ENCODE data around the gene CDYL.

The CDYL gene

GRCh38 chr6:4884646-4885340 lies 108.6 kb downstream of the CDYL start:
- DNase-seq (ENCODE audit: low spot score) = no peak

GRCh38 chr6:4885341-4885933 lies 109.2 kb downstream of the CDYL start:
- DNase-seq (ENCODE audit: low spot score) = no peak

DNA sequence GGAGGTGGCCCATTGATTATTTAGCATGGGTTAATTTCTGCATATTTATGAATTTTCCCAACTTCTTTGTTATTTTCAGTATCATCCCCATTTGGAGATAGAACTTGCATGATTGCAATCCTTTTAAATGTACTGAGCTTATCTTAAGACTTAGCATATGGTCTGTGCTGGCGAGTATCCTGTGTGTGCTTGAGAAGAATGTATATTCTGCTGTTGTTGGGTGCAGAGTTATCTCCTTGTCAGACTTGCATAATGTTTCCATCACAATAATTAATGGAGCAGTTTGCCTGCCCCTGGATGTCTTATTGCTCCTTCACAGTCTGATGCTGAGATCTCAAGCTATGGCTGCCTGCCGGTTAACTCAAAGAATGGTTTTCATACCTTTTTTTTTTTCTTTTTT lies 112.6 kb downstream of the CDYL start:
- DNase-seq (ENCODE audit: low spot score) = no peak

- no peak for DNase-seq (ENCODE audit: low spot score)
Measured at GRCh38 chr6:4889701-4890100, 113.5 kb downstream of the CDYL start.

GRCh38 chr6:4890191-4890590 lies 114.0 kb downstream of the CDYL start:
- no peak for DNase-seq (ENCODE audit: low spot score)

- no peak for DNase-seq (ENCODE audit: low spot score)
Measured at GRCh38 chr6:4890627-4891026, 114.4 kb downstream of the CDYL start.

DNA sequence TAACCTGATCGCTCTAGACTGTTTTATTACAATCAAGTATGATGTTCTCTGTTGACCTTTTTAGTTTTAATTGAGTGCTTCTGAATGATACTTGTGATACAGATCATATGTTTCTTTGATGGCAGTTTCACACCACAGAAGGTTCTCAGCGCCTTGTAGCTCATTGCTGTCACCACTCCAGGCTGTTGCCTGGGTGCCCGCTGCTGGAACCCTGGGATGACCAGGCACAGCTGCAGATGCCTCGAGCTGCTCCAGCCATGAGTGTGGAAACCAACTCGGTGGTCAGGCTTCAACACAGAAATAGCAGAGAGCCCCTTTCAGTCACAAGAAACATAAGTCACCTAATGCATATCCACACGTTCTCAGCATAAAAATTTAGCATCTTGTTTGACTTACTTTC lies 114.9 kb downstream of the CDYL start:
- DNase-seq (ENCODE audit: low spot score) = no peak

DNA sequence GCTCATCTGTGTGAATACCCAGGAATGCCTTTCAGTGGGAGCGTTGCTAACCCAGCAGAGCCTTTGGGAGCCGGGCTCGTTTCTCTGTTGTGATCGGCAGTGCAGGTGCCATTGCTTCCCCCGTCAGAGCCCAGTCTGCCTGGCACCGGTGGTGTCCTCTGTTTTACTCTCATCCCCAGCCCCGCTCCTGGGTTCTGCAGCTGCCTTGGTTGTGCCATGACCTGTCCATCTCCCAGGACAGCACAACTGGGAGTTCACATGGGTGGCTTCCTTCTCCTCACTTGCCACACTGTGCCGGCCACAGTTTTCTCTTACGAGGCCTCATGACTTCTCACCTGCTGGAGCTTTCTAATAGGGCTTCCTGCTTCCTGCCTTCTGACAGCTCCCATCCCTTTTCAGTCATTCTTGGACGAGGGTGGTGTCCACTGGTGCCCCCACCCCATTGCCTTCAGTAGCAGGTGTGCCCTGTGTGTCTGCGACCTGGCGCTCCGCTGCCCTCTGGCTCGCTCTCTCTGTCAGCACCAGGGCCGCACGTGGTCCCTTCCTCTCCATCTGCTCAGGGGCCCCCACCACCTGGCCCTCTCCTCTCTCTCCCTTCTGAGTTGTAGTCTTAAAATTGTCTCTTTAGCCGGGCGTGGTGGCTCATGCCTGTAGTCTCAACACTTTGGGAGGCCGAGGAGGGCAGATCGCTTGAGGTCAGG lies 116.7 kb downstream of the CDYL start:
- no peak for DNase-seq (ENCODE audit: low spot score)

- DNase-seq (ENCODE audit: low spot score) = no peak
Measured at GRCh38 chr6:4894049-4894448, 117.8 kb downstream of the CDYL start.

DNA sequence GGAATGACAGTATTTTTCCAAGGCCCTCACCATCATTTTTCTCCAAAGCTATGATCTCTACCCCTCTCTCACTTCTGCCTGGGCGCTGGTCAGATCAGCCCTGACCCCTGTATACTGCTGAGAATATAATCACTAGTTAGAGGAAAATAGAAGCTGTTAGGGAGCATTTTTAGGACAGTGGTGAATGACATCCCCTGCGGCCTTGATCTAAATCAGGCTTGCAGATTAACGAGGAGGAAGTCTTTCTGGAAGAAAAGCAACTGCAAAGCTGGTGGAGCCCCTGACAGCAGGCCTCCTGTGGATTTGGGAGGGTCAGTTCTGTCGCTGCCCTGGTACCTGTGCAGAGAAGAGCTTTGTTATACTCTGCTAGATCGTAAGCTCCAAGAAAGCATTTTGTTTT lies 119.8 kb downstream of the CDYL start:
- no peak for DNase-seq (ENCODE audit: low spot score)

DNA sequence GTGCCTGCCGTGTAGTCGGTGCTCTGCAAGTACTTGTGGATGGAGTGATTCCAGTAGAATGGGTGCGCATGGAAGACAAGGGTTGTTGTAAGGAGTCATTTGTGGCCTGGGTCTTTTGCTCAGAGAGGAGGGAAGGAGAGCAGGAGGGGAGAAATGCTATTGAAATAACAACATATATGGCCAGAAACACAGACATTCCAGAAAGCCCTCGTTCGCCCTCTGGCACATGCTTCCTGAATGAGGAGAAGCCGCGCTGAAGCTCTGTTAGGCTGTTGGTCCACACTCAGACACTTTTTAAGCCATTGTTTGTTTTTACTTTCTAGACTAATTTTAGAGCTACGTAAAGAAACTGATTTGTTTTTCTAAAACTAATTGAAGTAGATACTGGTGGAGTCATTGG lies 120.2 kb downstream of the CDYL start:
- no peak for DNase-seq (ENCODE audit: low spot score)

DNA sequence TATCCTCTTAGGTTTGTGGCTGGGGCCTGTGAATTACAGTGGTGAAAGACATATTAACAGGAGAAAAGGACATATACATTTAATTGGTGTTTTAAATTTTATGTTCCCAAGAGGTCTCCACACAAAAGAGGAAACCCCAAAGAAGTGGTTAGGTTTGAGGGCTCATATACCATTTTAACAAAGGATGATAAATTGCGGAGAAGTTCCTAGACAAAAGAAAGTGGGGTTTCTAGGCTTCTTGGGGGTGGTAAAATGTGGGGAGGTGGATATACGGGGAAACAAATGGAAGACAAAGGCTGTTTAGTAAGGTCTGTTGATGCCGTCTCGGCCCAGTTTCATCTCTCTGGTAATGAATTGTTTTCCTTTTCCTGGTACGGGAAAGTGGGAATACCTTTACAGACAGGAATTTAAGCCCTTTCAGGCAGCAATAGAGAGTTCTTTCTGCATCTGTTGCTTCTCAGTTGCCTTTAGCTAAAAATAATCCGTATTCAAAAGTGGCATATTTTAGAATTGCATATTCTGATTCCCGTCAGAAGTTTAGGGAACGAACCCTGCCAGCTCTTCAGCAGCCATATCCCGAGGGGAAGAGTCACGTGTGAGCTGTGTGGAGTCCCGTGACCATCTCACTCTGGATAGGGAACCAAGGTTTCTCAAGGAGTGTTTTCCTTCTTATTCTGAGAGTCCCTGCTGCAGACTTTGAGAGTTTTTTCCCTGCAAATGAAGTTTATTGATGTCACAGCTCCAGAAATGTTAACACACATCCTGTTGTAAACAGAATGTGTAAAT lies 123.2 kb downstream of the CDYL start:
- DNase-seq (ENCODE audit: low spot score) = no peak

DNA sequence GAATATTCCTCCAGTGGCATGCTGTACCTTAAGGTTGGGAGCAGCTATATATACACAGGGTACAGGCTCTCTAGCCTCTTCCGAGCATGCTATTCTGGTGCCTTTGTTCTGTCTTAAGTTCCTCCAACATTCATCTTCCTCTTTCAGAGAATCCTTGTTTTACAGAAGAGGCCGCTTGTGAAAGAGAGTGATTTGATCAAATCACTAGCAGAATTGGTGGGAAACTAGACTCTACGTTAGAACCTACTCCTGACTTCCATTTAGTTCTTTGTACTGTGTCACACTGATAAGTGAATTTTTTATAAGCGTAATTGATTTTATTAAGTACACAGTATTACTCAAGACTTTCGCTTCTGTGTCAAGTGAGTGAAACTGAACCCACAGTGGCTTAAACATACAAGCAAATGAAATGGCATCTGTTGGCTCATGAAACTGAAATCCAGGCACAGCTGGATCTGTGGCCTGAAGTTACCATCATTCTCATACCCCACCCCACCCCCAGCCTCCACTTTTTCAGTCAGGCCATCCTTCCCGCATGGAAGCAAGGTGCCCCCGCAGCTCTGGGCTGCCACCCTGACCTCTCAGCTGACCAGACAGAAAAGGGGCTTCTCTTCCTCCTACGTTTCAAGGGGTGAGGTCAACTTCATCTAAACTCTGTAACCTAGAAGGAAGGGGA lies 125.3 kb downstream of the CDYL start:
- DNase-seq (ENCODE audit: low spot score) = no peak

DNA sequence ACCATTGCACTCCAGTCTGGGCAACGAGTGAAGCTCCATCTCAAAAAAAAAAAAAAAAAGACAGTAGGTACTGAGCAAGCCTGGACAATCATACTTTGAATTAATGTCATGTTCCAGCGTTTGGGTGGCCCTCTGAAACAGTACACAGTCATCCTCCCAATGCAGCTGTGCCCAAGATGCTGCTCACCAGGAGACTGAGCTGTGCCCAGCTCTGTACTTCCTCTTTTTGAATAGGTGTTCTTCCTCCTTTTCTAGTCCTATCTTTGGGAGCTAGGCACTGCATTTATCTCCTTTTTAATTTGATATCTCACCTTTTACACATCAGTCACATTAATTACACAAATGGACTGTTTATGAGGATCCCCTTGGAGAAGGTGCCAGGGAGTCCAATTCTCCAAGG lies 126.2 kb downstream of the CDYL start:
- DNase-seq (ENCODE audit: low spot score) = no peak

DNA sequence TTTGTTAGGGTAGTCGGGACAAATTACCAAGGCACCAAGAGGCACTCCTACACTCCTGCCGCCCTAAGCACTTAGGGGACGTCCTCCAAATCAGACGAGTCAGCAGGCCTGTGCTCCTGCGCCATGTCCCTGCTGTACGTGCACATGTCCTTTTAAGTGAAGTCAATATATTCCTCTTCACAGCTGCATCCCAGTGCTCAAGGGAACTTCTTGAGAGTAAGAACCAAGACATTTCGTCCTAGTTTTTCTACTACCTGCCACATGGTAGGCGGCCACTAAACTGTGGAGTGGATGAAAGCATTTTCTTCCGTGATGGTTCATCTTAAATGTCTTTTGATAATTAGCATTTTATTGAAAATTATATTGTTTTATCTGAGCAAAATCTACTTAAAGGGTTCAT lies 126.9 kb downstream of the CDYL start:
- no peak for DNase-seq (ENCODE audit: low spot score)

- peak; percentile 72 for DNase-seq (ENCODE audit: low spot score)
Measured at GRCh38 chr6:4903751-4904370, 127.7 kb downstream of the CDYL start.

DNA sequence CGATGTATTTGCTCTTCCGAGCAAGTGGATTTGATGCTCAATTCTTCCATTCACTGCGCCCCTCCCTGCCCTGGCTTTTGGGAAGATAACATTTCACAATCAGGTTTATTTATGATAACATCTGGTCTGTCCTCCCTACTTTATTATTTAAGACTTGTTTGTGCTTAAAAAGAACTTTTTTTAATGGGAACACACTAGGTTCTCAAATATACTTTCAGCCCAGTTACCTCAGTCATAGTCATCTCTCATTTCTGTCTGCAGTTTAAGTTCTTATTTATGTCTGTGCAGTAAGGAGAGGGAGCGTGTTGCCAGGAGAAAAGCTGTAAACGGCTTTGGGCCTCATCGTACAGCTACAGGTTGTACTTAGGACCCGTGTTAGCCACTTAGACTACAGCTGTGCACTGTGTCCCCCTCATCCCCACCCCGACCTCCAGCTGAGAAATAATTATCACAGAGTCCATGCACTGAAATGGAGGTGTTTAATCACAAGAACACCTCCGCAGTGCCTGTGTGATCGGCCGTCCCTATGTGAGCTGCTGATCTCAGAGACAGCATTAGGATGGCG lies 128.3 kb downstream of the CDYL start:
- DNase-seq (ENCODE audit: low spot score) = no peak

DNA sequence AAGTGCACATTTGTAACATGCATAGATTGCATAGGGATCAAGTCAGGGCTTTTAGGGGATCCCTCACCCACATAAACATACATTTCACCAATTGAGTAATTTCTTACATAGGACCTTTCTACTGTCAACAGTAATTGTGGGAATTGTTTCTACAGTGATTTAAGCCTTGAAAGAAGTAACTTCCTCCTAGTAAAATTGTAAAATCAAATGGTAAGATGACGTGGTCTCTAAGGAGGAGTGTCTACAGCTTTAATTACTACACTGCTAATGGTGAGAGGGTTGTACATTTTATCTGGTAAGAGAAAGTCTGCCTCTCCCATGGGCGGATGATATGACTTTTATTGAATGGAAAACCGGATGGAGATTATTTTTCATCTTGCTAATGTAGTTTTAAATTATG lies 129.6 kb downstream of the CDYL start:
- DNase-seq (ENCODE audit: low spot score) = no peak

- no peak for DNase-seq (ENCODE audit: low spot score)
Measured at GRCh38 chr6:4906293-4907276, 130.4 kb downstream of the CDYL start.

DNA sequence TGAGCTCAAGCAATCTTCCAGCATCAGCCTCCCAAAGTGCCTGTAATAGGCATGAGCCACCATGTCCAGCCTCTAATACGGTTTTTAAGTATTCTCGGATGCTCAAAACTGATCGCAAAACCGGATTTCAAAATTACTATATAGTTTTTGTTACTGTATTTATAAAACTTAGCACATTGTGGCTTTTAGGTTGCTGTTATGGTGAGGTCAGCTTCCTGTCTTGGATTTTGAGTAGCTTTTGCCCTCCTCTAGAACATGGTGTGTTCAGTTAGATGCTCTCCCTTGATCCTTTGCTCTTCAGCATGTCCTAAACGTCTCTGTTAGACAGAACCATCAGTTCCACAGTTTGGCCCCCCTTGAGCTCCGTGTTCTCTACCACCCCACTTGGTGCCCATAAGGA lies 131.4 kb downstream of the CDYL start:
- no peak for DNase-seq (ENCODE audit: low spot score)

All from cerebellar cortex (tissue), 1 donor.